GM19468 (cell line): ENCODE results near the gene BBLN.
"Not testable (repeated sequence)": the region's sequence is repeated elsewhere in the genome, so short reads cannot be mapped to it uniquely, and the experiment has no call there.

Experiments used
- ATAC-seq: cut with Tn5 transposase; IDR thresholded peaks from one replicate; pipeline ENCODE4 v1.9.1; 2021; ENCODE audit warnings: mild to moderate bottlenecking, moderate library complexity, moderate number of reproducible peaks; ENCODE audit not compliant: unreplicated experiment; ENCODE audit errors: extremely low read depth

Gene BBLN

DNA sequence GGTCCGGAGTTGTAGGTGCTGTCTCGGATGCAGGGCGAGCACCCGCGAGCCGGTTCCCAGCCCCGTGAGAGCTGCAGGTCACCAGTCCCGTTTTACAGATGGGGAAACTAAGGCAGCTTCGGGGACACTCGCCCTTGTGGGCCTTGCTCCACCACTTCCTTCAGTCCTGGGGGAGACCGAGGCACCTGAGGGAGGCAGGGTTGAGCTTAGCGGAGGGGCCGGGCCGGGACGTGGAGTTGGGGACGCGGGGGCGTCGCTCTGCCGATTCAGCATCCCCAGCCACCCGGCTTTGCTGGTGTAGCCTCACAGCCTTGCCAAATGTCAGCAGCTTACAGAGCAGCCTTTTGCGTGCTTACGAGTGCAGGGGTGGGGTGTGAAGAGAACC lies 530 bp downstream of the BBLN start:
- no peak for ATAC-seq

DNA sequence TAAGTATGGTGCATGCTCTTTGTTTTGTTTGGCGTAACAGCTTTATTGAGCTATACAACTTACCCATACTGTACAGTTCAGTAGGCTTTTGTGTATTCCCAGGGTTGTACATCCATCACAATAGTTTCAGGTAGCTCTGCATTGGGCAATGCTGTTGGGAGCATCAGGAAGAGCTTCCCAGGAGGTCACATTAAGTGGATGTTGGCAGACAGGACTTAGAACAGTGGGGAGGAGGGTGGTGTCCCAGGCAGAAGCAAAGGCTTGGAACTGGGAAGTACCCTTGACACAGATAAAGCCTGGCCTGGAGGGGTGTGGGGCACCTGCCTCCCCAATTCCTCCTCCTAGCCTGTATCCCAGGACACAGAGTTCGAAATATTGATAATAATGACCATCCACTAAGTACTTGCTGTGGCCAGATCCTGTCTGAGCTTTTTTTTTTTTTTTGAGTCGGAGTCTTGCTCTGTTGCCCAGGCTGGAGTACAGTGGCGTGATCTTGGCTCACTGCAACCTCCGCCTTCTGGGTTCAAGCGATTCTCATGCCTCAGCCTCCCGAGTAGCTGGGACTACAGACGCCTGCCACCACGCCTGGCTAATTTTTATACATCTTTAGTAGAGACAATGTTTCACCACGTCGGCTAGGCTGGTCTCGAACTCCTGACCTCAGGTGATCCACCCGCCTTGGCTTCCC lies 1.3 kb downstream of the BBLN start:
- no peak for ATAC-seq

DNA sequence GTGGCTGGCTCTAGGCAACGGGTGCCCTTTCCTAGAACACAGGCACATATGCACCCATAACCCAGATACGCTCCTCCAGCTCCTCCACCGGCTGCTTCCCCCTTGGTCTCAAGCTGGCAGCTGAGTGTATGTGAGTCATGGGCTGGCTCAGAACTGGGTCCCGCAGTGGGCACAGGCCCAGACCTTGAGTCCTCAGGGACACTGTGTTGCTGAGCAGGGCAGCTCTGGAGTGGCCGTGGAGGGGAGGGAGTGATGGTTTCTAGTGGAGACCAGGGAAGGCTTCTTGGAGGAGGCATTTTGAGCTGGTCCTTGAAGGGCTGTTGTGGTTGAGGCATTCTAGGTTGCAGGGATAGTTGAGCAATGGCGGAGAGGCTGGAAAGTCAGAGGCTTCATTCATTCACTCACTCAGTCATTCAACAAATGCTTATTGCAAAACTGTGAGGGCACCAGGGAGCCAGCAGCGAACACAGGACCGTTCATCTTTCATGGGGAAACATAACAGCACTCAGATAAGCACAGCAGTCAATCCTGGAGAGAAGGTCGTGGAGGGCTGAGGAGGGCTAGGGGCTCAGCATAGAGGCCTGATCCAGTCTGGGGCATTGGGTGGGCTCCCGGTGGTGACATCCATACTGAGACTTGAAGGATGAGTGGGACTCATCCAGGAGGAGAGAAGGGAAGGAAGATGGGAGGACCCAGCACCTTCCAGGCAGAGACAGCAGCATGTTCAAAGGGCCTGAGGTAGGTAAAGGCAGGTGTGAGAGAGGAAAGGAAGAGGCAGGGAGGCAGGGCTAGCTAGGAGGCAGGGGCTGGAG lies 2.4 kb downstream of the BBLN start:
- no peak for ATAC-seq

DNA sequence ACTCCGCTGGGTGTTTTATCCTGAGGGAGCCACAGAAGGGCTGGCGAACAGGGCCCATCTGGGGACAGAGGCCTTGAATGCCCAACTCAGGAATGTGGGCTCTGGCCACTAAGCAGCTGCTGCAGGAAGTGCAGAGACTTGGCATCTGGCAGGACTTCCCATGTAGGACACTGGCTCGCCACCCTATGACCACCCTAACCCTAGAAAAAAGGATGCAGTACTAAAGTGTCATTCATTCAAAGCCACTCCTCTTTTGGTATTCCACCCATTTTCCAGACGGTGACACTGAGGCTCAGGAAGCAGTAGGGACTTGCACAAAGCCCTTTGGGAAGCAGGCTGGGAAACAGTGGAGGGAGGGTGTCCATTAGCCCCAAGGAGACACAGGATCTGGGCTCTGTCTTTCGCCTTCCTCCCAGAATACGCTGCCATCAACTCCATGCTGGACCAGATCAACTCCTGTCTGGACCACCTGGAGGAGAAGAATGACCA lies 3.0 kb downstream of the BBLN start:
- no peak for ATAC-seq

DNA sequence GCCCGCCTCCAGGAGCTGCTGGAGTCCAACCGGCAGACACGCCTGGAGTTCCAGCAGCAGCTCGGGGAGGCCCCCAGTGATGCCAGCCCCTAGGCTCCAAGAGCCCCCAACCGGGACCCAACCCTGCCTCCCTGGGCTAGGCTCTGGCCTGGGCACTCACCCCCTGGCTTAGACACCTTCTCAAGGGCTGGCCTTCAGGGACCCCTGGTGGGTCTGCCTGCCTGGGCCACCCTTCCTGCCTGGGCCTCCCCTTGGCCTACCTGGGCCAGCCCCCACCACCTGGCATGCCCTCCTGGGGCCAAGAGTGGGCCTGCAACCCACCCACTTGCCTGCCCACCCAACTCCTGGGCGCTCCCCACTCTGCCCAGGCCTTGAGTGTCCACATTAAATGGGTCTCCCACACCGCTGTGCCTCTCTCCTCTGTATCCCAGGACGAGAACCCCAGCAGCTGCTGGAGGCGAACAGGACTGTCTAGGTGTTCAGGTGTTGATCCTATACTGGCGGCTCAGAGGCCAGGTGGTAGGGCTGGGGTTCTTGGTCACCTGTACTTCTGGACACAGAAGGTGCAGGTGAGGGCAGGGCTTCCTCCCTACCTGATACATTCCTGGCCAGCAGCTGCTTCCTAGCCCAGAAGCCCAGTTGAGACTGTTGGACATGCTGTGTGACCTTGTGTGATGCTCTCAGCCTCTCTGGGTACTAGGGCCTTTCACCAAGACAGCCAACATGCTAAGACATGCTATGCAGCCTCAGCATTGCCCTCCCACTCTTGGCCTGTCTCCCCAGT lies 3.6 kb downstream of the BBLN start:
- no peak for ATAC-seq

DNA sequence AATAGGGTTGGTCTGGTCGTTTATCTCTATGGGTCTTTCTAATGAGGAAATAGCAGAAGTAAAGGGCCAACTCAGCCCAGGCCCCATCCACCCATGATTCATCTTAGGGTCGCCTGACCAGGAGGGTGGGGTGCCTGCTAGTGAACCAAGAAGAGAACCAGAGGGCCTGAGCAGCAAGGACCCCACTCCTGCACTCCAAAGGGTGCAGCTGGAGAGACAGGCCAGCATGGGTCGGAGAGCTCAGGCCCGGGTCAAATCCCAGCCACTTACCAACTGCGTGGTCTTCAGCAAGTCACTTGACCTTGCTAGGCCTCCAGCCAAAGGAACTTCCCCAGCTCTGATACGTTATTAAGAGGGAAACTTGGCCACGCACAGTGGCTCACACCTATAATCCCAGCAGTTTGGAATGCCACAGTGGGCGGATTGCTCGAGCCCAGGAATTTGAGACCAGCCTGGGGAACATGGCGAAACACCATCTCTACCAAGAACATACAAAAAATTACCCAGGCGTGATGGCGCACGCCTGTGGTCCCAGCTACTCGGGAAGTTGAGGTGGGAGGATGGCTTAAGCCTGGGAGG lies 4.3 kb downstream of the BBLN start:
- ATAC-seq, result no peak

DNA sequence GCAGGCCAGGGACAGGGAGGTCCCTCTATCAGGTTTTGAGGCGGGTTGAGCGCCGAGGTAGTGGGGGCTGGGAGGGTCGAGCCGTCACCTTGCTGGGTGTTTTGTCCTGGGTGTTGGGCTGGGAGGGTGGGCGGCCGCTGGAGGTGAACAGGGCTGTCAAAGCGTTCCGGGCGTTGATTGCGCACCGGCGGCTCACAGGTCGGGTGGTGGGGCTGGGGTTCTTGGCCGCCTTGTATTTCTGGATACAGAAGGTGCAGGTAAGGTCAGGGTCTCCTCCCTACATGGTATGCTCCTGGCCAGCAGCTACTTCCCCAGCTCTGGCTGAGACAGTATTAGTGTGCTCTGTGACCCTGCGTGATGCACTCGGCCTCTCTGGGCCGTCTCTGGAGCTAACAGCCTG lies 6.1 kb downstream of the BBLN start:
- no peak for ATAC-seq

DNA sequence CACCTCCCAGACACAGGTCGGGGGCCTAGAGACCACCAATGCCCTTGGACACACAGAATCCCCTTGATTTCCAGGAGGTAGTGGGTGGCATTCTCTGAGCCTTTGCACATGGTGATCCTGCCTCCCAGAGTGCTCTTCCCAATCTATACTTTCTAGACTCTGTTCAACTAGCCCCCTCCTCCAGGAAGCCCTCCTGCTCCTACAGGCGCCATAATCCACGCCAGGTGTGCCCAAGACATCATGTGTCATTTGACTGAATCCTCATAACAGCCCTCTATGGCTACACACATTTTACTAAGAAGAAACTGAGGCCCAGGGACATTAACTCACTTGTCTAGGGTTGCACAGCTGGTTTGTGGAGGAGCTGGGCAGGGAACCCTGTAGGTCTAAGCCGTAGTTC lies 7.1 kb downstream of the BBLN start:
- no peak for ATAC-seq

DNA sequence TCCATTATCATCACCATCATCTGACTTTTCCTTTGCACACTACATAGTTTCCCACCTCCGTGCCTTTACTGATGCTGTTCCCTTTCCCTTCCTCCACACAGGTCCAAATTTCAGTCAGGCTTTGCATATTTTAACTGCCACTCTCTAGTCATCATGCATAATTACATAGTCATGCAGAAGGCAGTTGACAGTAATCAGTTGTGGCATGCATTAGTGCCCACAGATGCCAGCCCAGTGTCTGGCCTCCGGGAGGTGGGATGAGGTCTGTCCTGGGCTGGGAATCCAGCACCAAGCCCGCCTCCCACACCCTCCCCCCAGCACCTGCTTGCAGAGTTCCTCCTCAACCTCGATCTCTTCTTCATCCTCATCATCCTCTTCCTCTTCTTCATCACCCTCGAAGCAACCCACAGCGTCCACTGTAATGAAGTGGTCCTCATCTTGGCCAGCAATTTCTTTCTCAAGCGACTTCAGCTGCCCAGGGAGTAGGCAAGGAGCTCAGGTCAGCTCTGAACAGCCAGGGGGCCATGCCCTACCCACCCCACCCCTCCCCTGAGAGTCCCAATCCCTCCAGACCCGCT lies 8.8 kb downstream of the BBLN start:
- no peak for ATAC-seq

DNA sequence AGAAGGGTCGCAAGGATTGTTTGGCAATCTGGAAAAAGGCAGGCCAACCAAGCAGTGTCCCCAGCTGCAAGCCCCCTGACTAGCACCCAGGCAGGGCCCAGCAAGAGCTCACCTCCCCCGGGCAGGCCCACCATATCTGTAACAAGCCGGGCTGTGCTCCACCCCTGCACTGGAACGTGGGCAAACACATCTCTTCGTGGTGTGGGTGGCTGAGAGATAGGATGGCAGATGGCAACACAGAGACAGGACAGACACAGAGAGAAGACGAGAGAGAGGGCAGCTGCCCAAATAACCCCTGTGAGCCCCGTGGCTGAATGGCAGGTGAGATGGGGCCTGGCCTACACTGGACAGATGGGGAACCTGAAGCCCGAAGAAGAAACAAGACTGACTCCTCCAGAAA lies 9.4 kb downstream of the BBLN start:
- ATAC-seq, result no peak

DNA sequence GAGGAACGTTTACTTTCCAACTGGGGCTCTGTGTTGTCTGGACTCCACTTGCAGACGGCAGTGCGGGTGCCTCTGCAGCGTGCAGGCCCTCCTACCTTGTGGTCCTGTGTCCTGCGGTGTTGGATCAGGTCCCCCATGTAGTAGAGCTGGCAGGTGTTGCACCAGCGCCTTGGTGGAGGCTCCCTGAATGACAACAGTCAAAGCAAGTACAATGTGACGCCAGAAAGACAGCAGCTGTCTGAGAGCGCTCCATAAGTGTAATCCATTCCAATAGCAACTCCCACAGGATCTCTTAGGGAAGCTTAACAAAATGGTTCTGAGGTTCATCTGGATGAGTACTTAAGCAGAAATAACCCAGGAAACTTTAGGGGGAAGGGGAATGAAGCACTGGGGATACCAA lies 9.9 kb downstream of the BBLN start:
- ATAC-seq, result no peak

DNA sequence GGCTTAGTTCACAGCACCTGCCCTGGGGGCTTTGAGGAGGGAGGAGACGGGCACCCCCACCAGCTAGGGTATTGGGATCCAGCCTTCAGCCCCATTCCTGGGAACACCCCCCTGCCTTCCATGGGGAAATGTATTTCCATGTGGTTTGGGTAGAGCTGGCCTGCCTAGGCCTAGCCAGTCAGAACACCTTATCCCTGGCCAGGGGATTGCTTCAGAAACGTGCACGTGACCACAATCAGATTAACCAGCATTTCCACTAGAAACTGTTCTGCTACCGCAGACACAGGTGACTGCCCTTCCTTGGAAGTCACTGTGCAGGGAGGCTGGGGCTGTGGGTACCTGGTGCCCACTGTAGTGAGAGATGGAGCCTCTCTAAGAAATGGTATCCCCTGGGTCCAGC lies 14.0 kb downstream of the BBLN start:
- no peak for ATAC-seq

DNA sequence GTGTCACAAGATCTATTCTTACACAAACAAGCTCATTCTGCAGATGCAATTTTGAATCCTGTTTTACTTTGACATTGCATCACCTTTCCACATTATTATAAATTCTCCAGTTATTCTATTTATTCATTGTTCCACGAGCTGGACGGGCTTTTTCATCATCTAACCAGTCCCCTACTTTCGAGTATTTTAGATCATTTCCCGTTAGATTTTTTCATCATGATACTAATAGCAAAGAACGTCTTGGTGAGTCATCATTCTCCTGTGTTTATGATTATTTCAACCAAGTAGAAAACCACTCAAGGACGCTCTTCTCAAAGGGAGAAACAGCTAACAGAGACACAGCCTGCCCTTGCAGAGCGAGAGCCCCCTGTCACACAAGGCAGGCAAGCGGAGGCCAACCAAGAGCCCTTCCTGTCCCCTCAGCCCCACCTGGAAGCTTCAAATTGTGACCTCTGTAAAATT lies 15.1 kb downstream of the BBLN start:
- no peak for ATAC-seq

DNA sequence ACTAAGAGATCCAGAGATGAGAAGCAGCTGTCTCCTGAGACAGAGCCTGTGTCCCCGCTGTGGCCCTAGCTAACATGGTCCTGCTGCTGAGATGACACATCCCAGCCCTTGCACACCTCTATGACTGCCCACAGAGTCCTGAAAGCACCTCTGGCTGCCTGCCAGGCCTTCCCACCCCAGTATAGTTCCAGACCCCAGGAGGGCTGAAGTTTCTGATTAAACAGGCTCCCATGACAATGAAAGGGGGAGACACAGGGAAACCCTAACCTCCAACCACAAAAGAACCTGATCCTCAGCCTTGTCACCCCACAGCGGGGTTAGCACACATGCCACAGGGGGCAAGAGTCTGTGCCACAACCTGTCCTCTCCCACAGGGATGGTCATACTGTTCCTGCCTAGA lies 15.7 kb downstream of the BBLN start:
- ATAC-seq, result no peak

DNA sequence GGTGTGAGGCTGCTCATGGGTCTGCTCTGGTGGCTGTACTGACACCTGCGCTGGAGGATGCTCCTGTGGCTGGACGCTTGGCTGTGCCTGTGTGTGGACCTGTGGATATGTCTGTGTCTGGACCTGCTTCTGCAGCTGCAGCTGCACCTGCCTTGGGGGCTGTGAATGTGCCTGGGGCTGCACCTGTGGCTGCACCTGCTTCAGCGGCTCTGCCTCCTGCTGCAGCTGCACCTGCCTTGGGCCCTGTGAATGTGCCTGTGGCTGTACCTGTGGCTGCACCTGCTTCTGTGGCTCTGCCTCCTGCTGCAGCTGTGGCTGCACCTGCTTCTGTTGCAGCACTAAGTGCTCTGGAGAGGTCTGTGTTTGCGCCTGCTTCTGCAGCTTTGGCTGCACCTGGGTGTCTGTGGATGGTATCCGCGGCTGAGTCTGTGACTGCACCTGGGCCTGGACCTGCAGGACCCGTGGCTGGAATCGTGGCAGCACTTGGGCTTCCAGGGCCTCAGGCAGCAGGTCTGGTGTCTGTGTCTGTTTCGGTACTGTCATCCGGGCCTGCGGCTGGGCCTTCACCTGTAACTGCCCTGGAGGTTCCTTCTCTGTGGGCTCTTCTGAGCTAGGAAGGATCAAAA lies 18.9 kb downstream of the BBLN start:
- ATAC-seq, result no peak

DNA sequence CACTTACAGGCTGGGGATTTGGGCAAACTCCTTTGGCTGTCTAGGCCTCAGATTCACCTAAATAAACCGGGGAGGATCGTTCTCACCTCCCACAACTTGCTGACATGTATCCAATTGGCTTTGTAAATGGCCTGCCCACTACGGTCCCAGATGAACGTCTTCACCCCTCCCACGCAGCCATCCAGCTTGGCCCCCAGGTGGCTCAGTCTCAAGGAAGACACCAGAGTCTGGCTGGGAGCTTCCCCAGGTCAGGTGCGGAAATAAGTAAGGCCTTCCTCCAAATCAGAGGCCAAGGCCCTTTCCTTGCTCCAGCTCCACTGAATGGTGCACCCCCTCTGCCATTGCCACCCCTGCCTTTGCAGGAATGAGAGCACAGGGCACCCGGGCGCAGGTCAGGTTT lies 19.9 kb downstream of the BBLN start:
- ATAC-seq, result no peak

DNA sequence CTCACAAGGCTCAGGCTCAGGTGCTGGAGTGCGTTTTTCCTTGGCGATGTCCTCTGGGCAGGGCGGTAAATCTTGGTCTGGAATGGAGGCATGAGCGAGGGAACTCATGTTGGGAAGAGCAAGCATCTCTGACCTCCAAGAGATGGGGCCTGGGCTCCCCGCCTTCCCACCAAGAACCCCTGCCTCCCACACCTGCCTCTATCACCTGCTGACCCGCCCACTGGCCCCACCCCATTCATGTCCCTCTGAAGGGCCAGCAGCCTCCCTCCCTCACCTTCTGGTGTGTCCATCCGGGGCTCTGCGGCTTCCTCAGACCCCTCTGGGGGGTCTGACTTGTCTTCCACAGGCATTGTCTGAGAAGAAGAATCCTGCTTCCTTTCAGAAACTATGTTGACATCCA lies 20.4 kb downstream of the BBLN start:
- no peak for ATAC-seq

DNA sequence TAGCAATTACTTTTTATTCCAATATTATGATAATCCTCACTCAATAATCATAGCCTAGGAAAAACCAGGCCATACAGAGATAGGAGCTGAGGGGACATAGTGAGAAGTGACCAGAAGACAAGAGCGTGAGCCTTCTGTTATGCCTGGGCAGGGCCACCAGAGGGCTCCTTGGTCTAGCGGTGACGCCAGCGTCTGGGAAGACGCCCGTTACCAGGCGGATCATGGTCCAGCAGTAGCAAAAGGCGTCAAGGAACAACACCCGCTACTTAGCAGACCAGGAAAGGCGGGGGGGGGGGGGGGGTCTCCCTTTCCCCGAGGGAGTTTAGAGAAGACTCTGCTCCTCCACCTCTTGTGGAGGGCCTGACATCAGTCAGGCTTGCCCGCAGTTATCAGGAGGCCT lies 21.4 kb downstream of the BBLN start:
- not testable (repeated sequence) for ATAC-seq

DNA sequence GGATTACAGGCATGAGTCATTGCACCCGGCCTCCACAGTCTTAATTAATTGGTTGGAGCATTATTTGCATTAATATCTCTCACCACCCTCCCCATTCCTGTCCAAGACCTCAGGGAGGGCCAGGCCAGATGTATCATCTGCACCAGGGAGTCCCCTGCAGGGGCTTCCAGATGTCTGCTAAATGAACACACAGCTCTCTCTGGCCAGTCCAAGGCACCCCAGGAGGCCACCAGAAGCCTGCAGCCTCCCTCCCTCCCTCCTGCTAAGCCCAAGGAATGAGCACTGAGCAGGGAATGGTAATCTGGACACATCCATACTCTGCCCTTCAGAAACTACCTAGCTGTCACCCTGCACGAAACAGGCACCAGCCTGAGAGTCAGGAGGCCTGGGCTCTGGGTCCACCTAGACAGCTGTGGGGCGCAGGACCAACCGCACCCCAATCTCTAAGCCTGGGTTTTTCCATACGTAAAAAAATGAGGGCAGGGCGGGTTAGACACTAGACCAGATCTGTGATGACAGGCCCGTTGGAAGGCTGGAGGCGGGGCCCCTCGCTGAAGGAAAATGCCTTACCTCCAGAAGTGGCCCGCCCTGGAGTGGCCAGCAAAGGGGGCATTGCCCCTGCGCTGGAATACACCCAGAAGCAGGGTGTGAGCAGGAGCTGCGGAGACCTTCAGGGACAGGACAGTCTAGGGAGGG lies 23.0 kb downstream of the BBLN start:
- no peak for ATAC-seq
